Kidney epithelial cell (primary cell): ENCODE measurements around the gene ATP10B. TPM values are rescaled to one million over a fixed set of nuclear protein-coding genes. Genes with fewer than 3 reads are reported as not detected.

Source experiments
- DNase-seq: peaks from one replicate; pipeline ENCODE4 v3.0.0-alpha.2; 2010; ENCODE audit warnings: low read depth
- H3K27me3 ChIP-seq: 2 replicates; pipeline ENCODE4 v1.6.0; 2011; ENCODE audit warnings: low read length; ENCODE audit not compliant: control insufficient read depth, insufficient read depth
- H3K36me3 ChIP-seq: 2 replicates; pipeline ENCODE4 v1.5.1; 2011; ENCODE audit warnings: low read length; ENCODE audit not compliant: control insufficient read depth, insufficient read depth
- H3K4me3 ChIP-seq: 2 replicates; pipeline ENCODE4 v1.5.1; 2011; ENCODE audit warnings: low read depth, mild to moderate bottlenecking, control low read depth, low read length
- CTCF ChIP-seq: IDR thresholded peaks from 2 replicates; pipeline ENCODE4 v1.5.1; 2011; ENCODE audit warnings: mild to moderate bottlenecking, moderate library complexity, low read length, control low read depth, inconsistent platforms; ENCODE audit not compliant: insufficient read depth, poor library complexity, severe bottlenecking
- total RNA-seq: library from RNA; depleted of rRNA; stranded (reverse); fragments of >200 nt; gene quantifications from 2 replicates; pipeline ENCODE4 v1.2.3, GENCODE V29; 2015

The ATP10B gene
- total RNA-seq, 1 donor from 2014 or later, result not detected

GRCh38 chr5:160792732-160793529, 59.1 kb downstream of the ATP10B start:
- no peak for TF ChIP-seq CTCF
- no peak overlapping the region for H3K4me3 ChIP-seq
- no peaks in the 10 kb centered on the region for H3K36me3 ChIP-seq
- no peak for DNase-seq
- H3K27me3 ChIP-seq, result no peaks in the 10 kb centered on the region

- Histone ChIP-seq H3K4me3 (no peak overlapping the region), H3K36me3 (no peaks in the 10 kb centered on the region), H3K27me3 (no peaks in the 10 kb centered on the region)
- no peak for TF ChIP-seq CTCF
- DNase-seq, result no peak
Observed at GRCh38 chr5:160792281-160792680, 59.7 kb downstream of the ATP10B start.

DNA sequence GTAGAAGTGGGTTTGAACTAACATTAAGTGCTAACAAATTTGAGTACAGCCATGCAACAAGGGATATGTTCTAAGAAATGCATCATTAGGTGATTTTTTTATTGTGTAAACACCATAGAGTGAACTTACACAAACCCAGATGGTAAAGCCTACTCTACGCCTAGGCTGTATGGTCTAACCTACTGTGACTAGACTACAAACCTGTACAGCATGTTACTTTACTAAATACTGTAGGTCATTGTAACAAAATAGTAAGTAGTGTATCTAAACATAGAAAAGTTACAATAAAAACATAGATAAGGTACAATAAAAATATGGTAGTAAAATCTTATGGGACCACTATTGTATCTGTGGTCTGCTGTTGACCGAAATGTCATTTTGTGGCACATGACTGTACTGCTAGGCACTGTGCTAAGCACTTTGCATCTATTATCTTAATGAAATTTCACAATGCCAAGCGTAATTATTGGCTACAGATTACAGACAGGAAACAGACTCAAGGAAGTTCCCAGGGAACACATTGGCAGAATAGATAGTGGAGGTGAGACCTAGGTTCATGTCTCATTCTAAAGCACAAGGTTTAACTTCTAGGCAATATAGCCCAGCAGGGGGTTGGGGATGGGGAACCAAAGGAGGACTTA, 62.7 kb downstream of the ATP10B start:
- no peak for TF ChIP-seq CTCF
- Histone ChIP-seq H3K4me3 (no peak overlapping the region), H3K27me3 (no peaks in the 10 kb centered on the region), H3K36me3 (no peaks in the 10 kb centered on the region)
- DNase-seq, result no peak

- Histone ChIP-seq H3K4me3 (no peak overlapping the region), H3K36me3 (no peaks in the 10 kb centered on the region), H3K27me3 (no peaks in the 10 kb centered on the region)
- TF ChIP-seq CTCF, result no peak
- no peak for DNase-seq
Observed at GRCh38 chr5:160788102-160788660, 63.8 kb downstream of the ATP10B start.

GRCh38 chr5:160787240-160787639, 64.8 kb downstream of the ATP10B start:
- Histone ChIP-seq H3K27me3 (no peaks in the 10 kb centered on the region), H3K36me3 (no peaks in the 10 kb centered on the region), H3K4me3 (no peak overlapping the region)
- TF ChIP-seq CTCF, result peak; percentile 72
- no peak for DNase-seq
